SU-DHL-6 (cell line): ENCODE results near the gene CCDC85B.
A peak's percentile ranks its signal among the peaks of the same experiment; 100 is the strongest.

Experiments
- H2AFZ ChIP-seq: fragments of 200-600 bp; sonication (generic); 2 replicates; pipeline ENCODE4 v1.6.1; 2014; ENCODE audit warnings: low read depth, mild to moderate bottlenecking, moderate library complexity, mixed read lengths, antibody characterized with exemption, low read length; ENCODE audit not compliant: severe bottlenecking
- H3F3A ChIP-seq: fragments of 200-600 bp; shearing (Covaris generic); 2 replicates; pipeline ENCODE4 v1.6.0; 2016; ENCODE audit warnings: antibody characterized with exemption, mild to moderate bottlenecking; ENCODE audit not compliant: insufficient read depth
- H3K27ac ChIP-seq: fragments of 200-600 bp; sonication (generic); 2 replicates; pipeline ENCODE4 v1.5.1; 2016; ENCODE audit warnings: low read depth, mild to moderate bottlenecking, low read length, moderate library complexity, mixed read lengths
- H3K27me3 ChIP-seq: fragments of 200-600 bp; sonication (generic), shearing (Covaris generic); 2 replicates; pipeline ENCODE4 v1.6.0; 2014; ENCODE audit warnings: mild to moderate bottlenecking, low read length
- H3K36me3 ChIP-seq: fragments of 200-600 bp; sonication (generic); 2 replicates; pipeline ENCODE4 v1.6.1; 2014; ENCODE audit warnings: mild to moderate bottlenecking, low read length, mixed read lengths
- H3K4me2 ChIP-seq: fragments of 300-600, 200-600 bp; shearing (Covaris generic), sonication (generic); 2 replicates; pipeline ENCODE4 v1.6.0; 2014; ENCODE audit warnings: low read length, low read depth, mild to moderate bottlenecking; ENCODE audit not compliant: poor library complexity, severe bottlenecking
- H3K4me3 ChIP-seq: fragments of 200-600 bp; sonication (generic); 2 replicates; pipeline ENCODE4 v1.5.1; 2014; ENCODE audit warnings: antibody characterized with exemption, low read length, mild to moderate bottlenecking, mixed read lengths; ENCODE audit not compliant: insufficient read depth, poor library complexity, severe bottlenecking
- H3K79me2 ChIP-seq: fragments of 200-600 bp; sonication (generic); 2 replicates; pipeline ENCODE4 v1.6.1; 2014; ENCODE audit warnings: mild to moderate bottlenecking, low read length, moderate library complexity; ENCODE audit not compliant: insufficient read depth
- H3K9ac ChIP-seq: fragments of 200-600 bp; sonication (generic); 2 replicates; pipeline ENCODE4 v1.7.0; 2014; ENCODE audit warnings: mild to moderate bottlenecking, low read length
- H3K9me2 ChIP-seq: fragments of 200-600 bp; sonication (generic); replicated peaks from 2 replicates; pipeline ENCODE4 v1.6.1; 2014; ENCODE audit warnings: low read length; ENCODE audit not compliant: insufficient read depth
- H3K9me3 ChIP-seq: fragments of 200-600 bp; sonication (generic); 2 replicates; pipeline ENCODE4 v1.6.1; 2014; ENCODE audit warnings: low read length, mixed read lengths; ENCODE audit not compliant: insufficient read depth
- H4K20me1 ChIP-seq: fragments of 200-600 bp; sonication (generic); 2 replicates; pipeline ENCODE4 v1.6.1; 2014; ENCODE audit warnings: low read depth, mild to moderate bottlenecking, antibody characterized with exemption, low read length, moderate library complexity, mixed read lengths
- EZH2phosphoT487 ChIP-seq: fragments of 200-600 bp; sonication (generic), shearing (Covaris generic); conservative IDR thresholded peaks from 2 replicates; pipeline ENCODE4 v1.6.1; 2018; ENCODE audit warnings: mild to moderate bottlenecking, antibody characterized with exemption, low read length, moderate library complexity, mixed read lengths
- TF ChIP-seq, protein P1 (sequence below): fragments of 200-600 bp; sonication (generic); IDR thresholded peaks from one replicate; pipeline ENCODE4 v1.5.1; 2017; ENCODE audit warnings: antibody characterized with exemption, mild to moderate bottlenecking, low read length, moderate library complexity; ENCODE audit not compliant: insufficient read depth, poor library complexity, severe bottlenecking

CCDC85B gene

GRCh38 chr11:65890324-65891218, at the start of gene CCDC85B:
Gene CCDC85B (plus strand): TSS chr11:65890673. CDS start chr11:65890784, 111 bp downstream.
- Histone ChIP-seq H3K36me3 (no peaks in the 10 kb centered on the region), H3K27ac (peak within 1 kb of the TSS; percentile 77), H3K9ac (peak within 1 kb of the TSS; percentile 93), H3K4me2 (peak within 1 kb of the TSS; percentile 93), H3K9me2 (no peaks in the 10 kb centered on the region), H4K20me1 (no peaks in the 10 kb centered on the region), H3K27me3 (no peaks in the 10 kb centered on the region), H3K4me3 (peak within 1 kb of the TSS; percentile 85), H2AFZ (peak within 1 kb of the TSS; percentile 49), H3F3A (peaks cover 38% of the 10 kb centered on the region), H3K79me2 (peaks cover 18% of the 10 kb centered on the region), H3K9me3 (no peaks in the 10 kb centered on the region)
- no peak for TF ChIP-seq EZH2phosphoT487
- TF ChIP-seq, protein P1, sequence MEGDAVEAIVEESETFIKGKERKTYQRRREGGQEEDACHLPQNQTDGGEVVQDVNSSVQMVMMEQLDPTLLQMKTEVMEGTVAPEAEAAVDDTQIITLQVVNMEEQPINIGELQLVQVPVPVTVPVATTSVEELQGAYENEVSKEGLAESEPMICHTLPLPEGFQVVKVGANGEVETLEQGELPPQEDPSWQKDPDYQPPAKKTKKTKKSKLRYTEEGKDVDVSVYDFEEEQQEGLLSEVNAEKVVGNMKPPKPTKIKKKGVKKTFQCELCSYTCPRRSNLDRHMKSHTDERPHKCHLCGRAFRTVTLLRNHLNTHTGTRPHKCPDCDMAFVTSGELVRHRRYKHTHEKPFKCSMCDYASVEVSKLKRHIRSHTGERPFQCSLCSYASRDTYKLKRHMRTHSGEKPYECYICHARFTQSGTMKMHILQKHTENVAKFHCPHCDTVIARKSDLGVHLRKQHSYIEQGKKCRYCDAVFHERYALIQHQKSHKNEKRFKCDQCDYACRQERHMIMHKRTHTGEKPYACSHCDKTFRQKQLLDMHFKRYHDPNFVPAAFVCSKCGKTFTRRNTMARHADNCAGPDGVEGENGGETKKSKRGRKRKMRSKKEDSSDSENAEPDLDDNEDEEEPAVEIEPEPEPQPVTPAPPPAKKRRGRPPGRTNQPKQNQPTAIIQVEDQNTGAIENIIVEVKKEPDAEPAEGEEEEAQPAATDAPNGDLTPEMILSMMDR: no peak

- no peak for TF ChIP-seq EZH2phosphoT487
- TF ChIP-seq, protein P1: no peak
- Histone ChIP-seq H3K36me3 (no peaks in the 10 kb centered on the region), H3K9me2 (no peaks in the 10 kb centered on the region), H3K9me3 (no peaks in the 10 kb centered on the region), H3K27me3 (no peaks in the 10 kb centered on the region), H3K4me2 (no peak overlapping the region), H4K20me1 (no peaks in the 10 kb centered on the region), H3K27ac (no peak overlapping the region), H2AFZ (no peak overlapping the region), H3K79me2 (no peaks in the 10 kb centered on the region), H3K4me3 (no peak overlapping the region), H3F3A (peaks cover 7% of the 10 kb centered on the region; the same call in 1 of the 2 replicates), H3K9ac (no peak overlapping the region)
Measured at GRCh38 chr11:65842144-65842543, 48.3 kb upstream of the CCDC85B start.

GRCh38 chr11:65843811-65844210, 46.7 kb upstream of the CCDC85B start:
- H3K27ac ChIP-seq: no peak overlapping the region
- no peak for TF ChIP-seq EZH2phosphoT487
- TF ChIP-seq, protein P1: no peak
- no peaks in the 10 kb centered on the region for H3K9me3 ChIP-seq
- H3K9ac ChIP-seq: no peak overlapping the region
- no peaks in the 10 kb centered on the region; the same call in 1 of the 2 replicates for H3F3A ChIP-seq
- H3K4me3 ChIP-seq: no peak overlapping the region
- H4K20me1 ChIP-seq: no peaks in the 10 kb centered on the region
- no peaks in the 10 kb centered on the region for H3K36me3 ChIP-seq
- no peak overlapping the region for H2AFZ ChIP-seq
- H3K27me3 ChIP-seq: no peaks in the 10 kb centered on the region
- H3K4me2 ChIP-seq: no peak overlapping the region
- no peaks in the 10 kb centered on the region for H3K9me2 ChIP-seq
- H3K79me2 ChIP-seq: no peaks in the 10 kb centered on the region
